ENCODE results near the gene DNMT1. TPM values are rescaled to one million over a fixed set of nuclear protein-coding genes. Genes with fewer than 3 reads are reported as not detected.

DNMT1 gene
- total RNA-seq, 4 donors from 2014 or later, result 13.2 to 38.4 (median 32.0) TPM

DNA sequence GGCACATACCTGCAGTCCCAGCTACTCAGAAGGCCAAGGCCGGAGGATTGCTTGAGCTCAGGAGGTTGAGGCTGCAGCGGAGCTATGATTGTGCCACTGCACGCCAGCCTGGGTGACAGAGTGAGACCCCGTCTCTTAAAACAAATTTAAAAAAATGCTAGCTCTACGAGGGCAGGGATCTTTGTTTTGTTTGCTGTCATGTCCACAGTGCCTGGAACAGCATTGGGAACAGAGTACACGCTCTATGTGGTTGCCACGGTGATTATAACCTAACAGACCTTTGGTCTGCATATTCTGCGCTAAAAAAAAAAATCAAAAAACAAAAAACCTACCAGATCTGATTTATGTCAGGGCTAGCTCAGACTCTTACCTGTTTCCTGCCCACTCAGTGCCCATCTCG lies 110.8 kb downstream of the DNMT1 start:
- no peak for DNase-seq (ENCODE audit: low spot score in 2 of 2)
- H3K4me3 ChIP-seq (ENCODE audit: low read depth, poor library complexity, severe bottlenecking), result no peak overlapping the region
- TF ChIP-seq, protein P1, sequence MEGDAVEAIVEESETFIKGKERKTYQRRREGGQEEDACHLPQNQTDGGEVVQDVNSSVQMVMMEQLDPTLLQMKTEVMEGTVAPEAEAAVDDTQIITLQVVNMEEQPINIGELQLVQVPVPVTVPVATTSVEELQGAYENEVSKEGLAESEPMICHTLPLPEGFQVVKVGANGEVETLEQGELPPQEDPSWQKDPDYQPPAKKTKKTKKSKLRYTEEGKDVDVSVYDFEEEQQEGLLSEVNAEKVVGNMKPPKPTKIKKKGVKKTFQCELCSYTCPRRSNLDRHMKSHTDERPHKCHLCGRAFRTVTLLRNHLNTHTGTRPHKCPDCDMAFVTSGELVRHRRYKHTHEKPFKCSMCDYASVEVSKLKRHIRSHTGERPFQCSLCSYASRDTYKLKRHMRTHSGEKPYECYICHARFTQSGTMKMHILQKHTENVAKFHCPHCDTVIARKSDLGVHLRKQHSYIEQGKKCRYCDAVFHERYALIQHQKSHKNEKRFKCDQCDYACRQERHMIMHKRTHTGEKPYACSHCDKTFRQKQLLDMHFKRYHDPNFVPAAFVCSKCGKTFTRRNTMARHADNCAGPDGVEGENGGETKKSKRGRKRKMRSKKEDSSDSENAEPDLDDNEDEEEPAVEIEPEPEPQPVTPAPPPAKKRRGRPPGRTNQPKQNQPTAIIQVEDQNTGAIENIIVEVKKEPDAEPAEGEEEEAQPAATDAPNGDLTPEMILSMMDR (IDR thresholded peaks at IDR 0.05), result no peak
- no peak for TF ChIP-seq POLR2A (IDR thresholded peaks at IDR 0.05)
- WGBS, 2 donors, result 79 to 86% methylated on average over 9 of the region's 9 CpGs
- intact Hi-C loops (cut with DNase I; ENCODE audit: low total_unique reads), result no loop called here

Small RNAs within 50 kb of the gene (microRNA-seq; reads per million reads assigned to microRNA genes)
- gene MIR4322 (ENCODE audit: borderline number of aligned reads in 1 of 2, borderline replicate concordance in 2 of 2), result 0 reads per million in 2 donors

Other genes starting within 250 kb of the DNMT1 start
- gene COL5A3, start 184.4 kb downstream of the DNMT1 start, total RNA-seq, result 10 to 100 TPM; 11.9 to 31.9 (median 20.7) TPM
- gene RDH8, start 181.5 kb downstream of the DNMT1 start, total RNA-seq, result not detected
- gene SHFL, start 108.6 kb downstream of the DNMT1 start, total RNA-seq, result 10 to 100 TPM; 17.0 to 24.6 (median 23.3) TPM
- 1 to 10 TPM in 1 of 4 donors, under 1 TPM in 2, not detected in 1; 0.21 to 1.8 (median 0.68) TPM for gene ANGPTL6, start 92.3 kb downstream of the DNMT1 start, total RNA-seq
- 10 to 100 TPM; 38.7 to 61.3 (median 52.9) TPM for gene PPAN, start 88.6 kb downstream of the DNMT1 start, total RNA-seq
- 10 to 100 TPM; 19.0 to 26.3 (median 22.5) TPM for gene P2RY11, start 83.3 kb downstream of the DNMT1 start, total RNA-seq
- gene EIF3G, start 75.1 kb downstream of the DNMT1 start, total RNA-seq, result 100 to 1,000 TPM; 292 to 348 (median 320) TPM
- 10 to 100 TPM in 2 of 4 donors, 1 to 10 TPM in 2; 4.5 to 11.4 (median 8.2) TPM for gene S1PR2, start 36.4 kb upstream of the DNMT1 start, total RNA-seq
- 10 to 100 TPM; 77.2 to 90.8 (median 83.5) TPM for gene MRPL4, start 57.3 kb upstream of the DNMT1 start, total RNA-seq
- 10 to 100 TPM in 1 of 4 donors, 1 to 10 TPM in 3; 5.1 to 19.0 (median 6.7) TPM for gene ICAM1, start 76.2 kb upstream of the DNMT1 start, total RNA-seq
- under 1 TPM in 1 of 4 donors, not detected in 3; 0.38 TPM for gene ICAM4, start 92.0 kb upstream of the DNMT1 start, total RNA-seq
- under 1 TPM in 2 of 4 donors, not detected in 2; 0.13 to 0.20 TPM for gene ICAM5, start 95.0 kb upstream of the DNMT1 start, total RNA-seq
- 1 to 10 TPM in 3 of 4 donors, not detected in 1; 2.2 to 3.8 (median 2.8) TPM for gene ZGLP1, start 114.9 kb upstream of the DNMT1 start, total RNA-seq
- gene FDX2, start 121.1 kb upstream of the DNMT1 start, total RNA-seq, result 10 to 100 TPM; 10.3 to 20.7 (median 18.2) TPM
- gene RAVER1, start 138.6 kb upstream of the DNMT1 start, total RNA-seq, result 10 to 100 TPM; 14.2 to 22.5 (median 19.2) TPM
- gene ICAM3, start 144.7 kb upstream of the DNMT1 start, total RNA-seq, result 10 to 100 TPM in 1 of 4 donors, 1 to 10 TPM in 3; 3.8 to 10.2 (median 5.1) TPM
- gene TYK2, start 185.6 kb upstream of the DNMT1 start, total RNA-seq, result 100 to 1,000 TPM in 1 of 4 donors, 10 to 100 TPM in 3; 48.2 to 115 (median 64.8) TPM
- 100 to 1,000 TPM in 3 of 4 donors, 10 to 100 TPM in 1; 92.8 to 142 (median 120) TPM for gene CDC37, start 208.6 kb upstream of the DNMT1 start, total RNA-seq
- 1 to 10 TPM; 4.1 to 6.8 (median 5.7) TPM for gene PDE4A, start 225.6 kb upstream of the DNMT1 start, total RNA-seq